ENCODE measurements around the gene TICAM2.

The TICAM2 gene

DNA sequence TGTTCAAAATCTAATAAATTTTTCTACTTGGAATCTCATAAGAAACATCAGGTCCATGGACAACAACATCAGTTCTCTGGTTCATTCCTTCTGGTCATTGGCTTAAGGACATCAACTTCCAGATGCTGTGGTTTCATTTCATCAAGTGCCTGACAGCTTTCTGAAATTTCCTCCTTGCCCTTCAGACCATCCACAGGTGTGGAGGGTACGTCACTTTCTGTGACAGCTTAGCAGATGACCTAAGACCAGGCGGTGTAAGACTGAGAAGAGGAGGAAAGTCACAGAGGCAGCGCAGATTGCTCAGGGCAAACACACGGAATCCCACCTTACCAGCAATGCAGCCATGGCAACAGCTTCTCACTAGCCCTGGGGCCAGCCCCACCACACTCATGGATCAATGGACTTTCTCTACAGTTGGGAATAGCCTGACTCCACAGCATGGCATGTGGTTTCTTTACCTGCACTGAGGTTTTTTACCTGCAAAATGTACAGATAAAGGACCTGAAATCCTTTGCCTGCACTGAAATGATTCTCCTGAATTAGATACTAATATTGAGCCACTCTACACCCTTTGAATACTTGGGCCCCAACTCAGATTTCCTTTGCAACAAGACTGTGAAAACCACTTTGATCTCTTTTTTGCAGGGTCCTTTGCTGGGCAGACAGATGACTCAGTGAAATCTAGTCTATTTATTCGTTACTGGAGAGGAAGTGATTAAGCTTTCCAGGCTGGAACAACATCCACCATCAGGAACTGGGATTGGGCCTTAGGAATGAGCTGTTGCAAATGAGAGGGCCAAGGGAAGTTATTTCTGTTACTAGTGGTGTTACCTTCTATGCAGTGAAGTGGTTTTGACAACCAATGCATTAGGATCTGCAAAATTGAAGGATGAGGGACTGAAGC, 26.9 kb downstream of the TICAM2 start:
- no peak overlapping the region for H3K4me2 ChIP-seq (ENCODE audit: low read depth, low read length, poor library complexity, severe bottlenecking)
- H3K9me2 ChIP-seq (replicated peaks; ENCODE audit: insufficient read depth, low read length) = no peaks in the 10 kb centered on the region
- TF ChIP-seq, protein P1, sequence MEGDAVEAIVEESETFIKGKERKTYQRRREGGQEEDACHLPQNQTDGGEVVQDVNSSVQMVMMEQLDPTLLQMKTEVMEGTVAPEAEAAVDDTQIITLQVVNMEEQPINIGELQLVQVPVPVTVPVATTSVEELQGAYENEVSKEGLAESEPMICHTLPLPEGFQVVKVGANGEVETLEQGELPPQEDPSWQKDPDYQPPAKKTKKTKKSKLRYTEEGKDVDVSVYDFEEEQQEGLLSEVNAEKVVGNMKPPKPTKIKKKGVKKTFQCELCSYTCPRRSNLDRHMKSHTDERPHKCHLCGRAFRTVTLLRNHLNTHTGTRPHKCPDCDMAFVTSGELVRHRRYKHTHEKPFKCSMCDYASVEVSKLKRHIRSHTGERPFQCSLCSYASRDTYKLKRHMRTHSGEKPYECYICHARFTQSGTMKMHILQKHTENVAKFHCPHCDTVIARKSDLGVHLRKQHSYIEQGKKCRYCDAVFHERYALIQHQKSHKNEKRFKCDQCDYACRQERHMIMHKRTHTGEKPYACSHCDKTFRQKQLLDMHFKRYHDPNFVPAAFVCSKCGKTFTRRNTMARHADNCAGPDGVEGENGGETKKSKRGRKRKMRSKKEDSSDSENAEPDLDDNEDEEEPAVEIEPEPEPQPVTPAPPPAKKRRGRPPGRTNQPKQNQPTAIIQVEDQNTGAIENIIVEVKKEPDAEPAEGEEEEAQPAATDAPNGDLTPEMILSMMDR (IDR thresholded peaks at IDR 0.05; ENCODE audit: insufficient read depth, low read length, poor library complexity, severe bottlenecking) = no peak
- no peak for TF ChIP-seq EZH2phosphoT487 (conservative IDR thresholded peaks at IDR 0.05; ENCODE audit: low read length)
- H3K27me3 ChIP-seq (ENCODE audit: low read length) = no peaks in the 10 kb centered on the region
- no peaks in the 10 kb centered on the region for H3K36me3 ChIP-seq (ENCODE audit: low read length)
- no peak overlapping the region for H2AFZ ChIP-seq (ENCODE audit: low read depth, low read length, severe bottlenecking)
- H3K4me3 ChIP-seq (ENCODE audit: insufficient read depth, low read length, poor library complexity, severe bottlenecking) = no peak overlapping the region
- H3K9ac ChIP-seq (ENCODE audit: low read length) = no peak overlapping the region
- H3K9me3 ChIP-seq (ENCODE audit: insufficient read depth, low read length) = no peaks in the 10 kb centered on the region
- no peaks in the 10 kb centered on the region for H3K79me2 ChIP-seq (ENCODE audit: insufficient read depth, low read length)
- H4K20me1 ChIP-seq (ENCODE audit: low read depth, low read length) = no peaks in the 10 kb centered on the region
- no peak overlapping the region for H3K27ac ChIP-seq (ENCODE audit: low read depth, low read length)
- no peaks in the 10 kb centered on the region for H3F3A ChIP-seq (ENCODE audit: insufficient read depth)

DNA sequence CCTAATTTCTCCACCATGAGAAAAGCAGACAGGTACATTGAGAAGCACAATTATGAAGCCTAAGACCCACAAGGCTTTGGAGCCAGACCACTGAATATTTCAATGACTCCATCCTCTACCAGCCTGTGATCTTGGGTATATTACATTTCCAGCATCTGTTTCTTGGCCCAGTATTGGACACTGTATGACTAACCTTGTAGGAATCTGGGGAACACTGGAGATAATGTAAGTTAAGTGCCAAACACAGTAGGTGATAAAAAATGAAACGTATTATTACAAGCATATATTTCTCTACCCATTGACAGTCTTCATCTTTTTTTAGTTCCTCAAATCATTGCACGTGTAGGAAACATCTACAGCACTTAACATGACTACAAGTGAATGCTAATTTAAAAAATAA, 29.1 kb downstream of the TICAM2 start:
- Histone ChIP-seq H3K9me3 (ENCODE audit: insufficient read depth, low read length) (no peaks in the 10 kb centered on the region), H3K27ac (ENCODE audit: low read depth, low read length) (no peak overlapping the region), H3K27me3 (ENCODE audit: low read length) (no peaks in the 10 kb centered on the region), H3F3A (ENCODE audit: insufficient read depth) (no peaks in the 10 kb centered on the region), H3K4me3 (ENCODE audit: insufficient read depth, low read length, poor library complexity, severe bottlenecking) (no peak overlapping the region), H3K79me2 (ENCODE audit: insufficient read depth, low read length) (no peaks in the 10 kb centered on the region), H2AFZ (ENCODE audit: low read depth, low read length, severe bottlenecking) (no peak overlapping the region), H3K36me3 (ENCODE audit: low read length) (no peaks in the 10 kb centered on the region), H3K9me2 (replicated peaks; ENCODE audit: insufficient read depth, low read length) (no peaks in the 10 kb centered on the region), H4K20me1 (ENCODE audit: low read depth, low read length) (no peaks in the 10 kb centered on the region), H3K4me2 (ENCODE audit: low read depth, low read length, poor library complexity, severe bottlenecking) (no peak overlapping the region), H3K9ac (ENCODE audit: low read length) (no peak overlapping the region)
- TF ChIP-seq, protein P1 (IDR thresholded peaks at IDR 0.05; ENCODE audit: insufficient read depth, low read length, poor library complexity, severe bottlenecking) = no peak
- no peak for TF ChIP-seq EZH2phosphoT487 (conservative IDR thresholded peaks at IDR 0.05; ENCODE audit: low read length)

DNA sequence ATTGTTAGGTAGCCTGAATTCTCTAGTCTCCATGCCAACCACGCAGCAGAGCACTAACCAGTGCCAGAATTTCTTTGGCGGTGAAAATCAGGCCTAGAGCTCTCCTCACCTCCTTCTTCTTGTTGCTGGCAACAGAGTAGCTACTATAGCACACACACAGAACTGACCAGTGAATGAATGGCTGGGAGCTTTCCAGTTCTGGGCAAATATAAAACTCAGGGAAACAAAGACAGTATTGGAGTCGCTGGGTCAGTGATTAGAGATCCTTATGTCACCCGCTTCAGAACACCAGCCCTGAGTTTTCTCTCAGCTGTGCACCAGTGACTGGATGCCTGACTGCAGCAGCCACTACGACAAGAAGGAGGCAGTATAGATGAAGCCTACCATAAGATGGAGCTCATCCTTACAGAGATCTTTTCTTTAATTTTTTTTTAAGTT, 30.8 kb downstream of the TICAM2 start:
- no peak for TF ChIP-seq EZH2phosphoT487 (conservative IDR thresholded peaks at IDR 0.05; ENCODE audit: low read length)
- TF ChIP-seq, protein P1 (IDR thresholded peaks at IDR 0.05; ENCODE audit: insufficient read depth, low read length, poor library complexity, severe bottlenecking) = no peak

More for the DNA sequence above, 30.8 kb downstream of the TICAM2 start:
- no peaks in the 10 kb centered on the region for H3K36me3 ChIP-seq (ENCODE audit: low read length)
- no peaks in the 10 kb centered on the region for H3K27me3 ChIP-seq (ENCODE audit: low read length)
- no peak overlapping the region for H3K4me3 ChIP-seq (ENCODE audit: insufficient read depth, low read length, poor library complexity, severe bottlenecking)
- H3K9me2 ChIP-seq (replicated peaks; ENCODE audit: insufficient read depth, low read length) = no peaks in the 10 kb centered on the region
- no peak overlapping the region for H3K9ac ChIP-seq (ENCODE audit: low read length)
- no peaks in the 10 kb centered on the region for H3K9me3 ChIP-seq (ENCODE audit: insufficient read depth, low read length)
- H3F3A ChIP-seq (ENCODE audit: insufficient read depth) = no peaks in the 10 kb centered on the region
- H3K4me2 ChIP-seq (ENCODE audit: low read depth, low read length, poor library complexity, severe bottlenecking) = no peak overlapping the region
- no peaks in the 10 kb centered on the region for H4K20me1 ChIP-seq (ENCODE audit: low read depth, low read length)
- H3K27ac ChIP-seq (ENCODE audit: low read depth, low read length) = no peak overlapping the region
- H3K79me2 ChIP-seq (ENCODE audit: insufficient read depth, low read length) = no peaks in the 10 kb centered on the region
- H2AFZ ChIP-seq (ENCODE audit: low read depth, low read length, severe bottlenecking) = no peak overlapping the region
